ENCODE measurements around the gene CEP76. TPM values are rescaled to one million over a fixed set of nuclear protein-coding genes. Genes with fewer than 3 reads are reported as not detected.
A peak's percentile ranks its signal among the peaks of the same experiment; 100 is the strongest.

The CEP76 gene, protein sequence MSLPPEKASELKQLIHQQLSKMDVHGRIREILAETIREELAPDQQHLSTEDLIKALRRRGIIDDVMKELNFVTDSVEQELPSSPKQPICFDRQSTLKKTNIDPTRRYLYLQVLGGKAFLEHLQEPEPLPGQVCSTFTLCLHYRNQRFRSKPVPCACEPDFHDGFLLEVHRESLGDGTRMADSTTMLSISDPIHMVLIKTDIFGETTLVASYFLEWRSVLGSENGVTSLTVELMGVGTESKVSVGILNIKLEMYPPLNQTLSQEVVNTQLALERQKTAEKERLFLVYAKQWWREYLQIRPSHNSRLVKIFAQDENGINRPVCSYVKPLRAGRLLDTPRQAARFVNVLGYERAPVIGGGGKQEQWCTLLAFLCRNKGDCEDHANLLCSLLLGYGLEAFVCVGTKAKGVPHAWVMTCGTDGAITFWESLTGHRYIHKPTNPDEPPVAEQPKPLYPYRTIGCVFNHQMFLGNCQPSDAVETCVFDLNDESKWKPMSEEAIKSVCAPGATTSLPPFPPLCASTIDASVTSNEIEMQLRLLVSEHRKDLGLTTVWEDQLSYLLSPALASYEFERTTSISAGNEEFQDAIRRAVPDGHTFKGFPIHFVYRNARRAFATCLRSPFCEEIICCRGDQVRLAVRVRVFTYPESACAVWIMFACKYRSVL
- total RNA-seq = 3.7 TPM
- long read RNA-seq, partial matches to known transcripts = 0 of 6 reads
- long read RNA-seq, other reads (novel, unspliced or antisense) = 2 of 6 reads

- DNase-seq = peak; percentile 94
- Histone ChIP-seq H3K36me3 (peaks cover 25% of the 10 kb centered on the region), H3K27me3 (ENCODE audit: low read depth) (no peaks in the 10 kb centered on the region), H3K27ac (replicated peaks) (peak within 1 kb of the TSS; percentile 99), H3K9me3 (replicated peaks) (no peaks in the 10 kb centered on the region), H3K4me3 (peak within 1 kb of the TSS; percentile 88), H3K4me1 (peaks cover 53% of the 10 kb centered on the region)
- TF ChIP-seq CTCF (IDR thresholded peaks at IDR 0.05; ENCODE audit: borderline replicate concordance) = no peak
- intact Hi-C loops (cut with micrococcal nuclease) = no loop called here
Measured at GRCh38 chr18:12702221-12703095, at the start of gene CEP76, which contains the start of gene PSMG2. Gene CEP76 (minus strand): TSS chr18:12702723. CDS start chr18:12702548, 175 bp downstream. Gene PSMG2 (plus strand): TSS chr18:12703042. CDS start chr18:12703108, 66 bp downstream.

DNA sequence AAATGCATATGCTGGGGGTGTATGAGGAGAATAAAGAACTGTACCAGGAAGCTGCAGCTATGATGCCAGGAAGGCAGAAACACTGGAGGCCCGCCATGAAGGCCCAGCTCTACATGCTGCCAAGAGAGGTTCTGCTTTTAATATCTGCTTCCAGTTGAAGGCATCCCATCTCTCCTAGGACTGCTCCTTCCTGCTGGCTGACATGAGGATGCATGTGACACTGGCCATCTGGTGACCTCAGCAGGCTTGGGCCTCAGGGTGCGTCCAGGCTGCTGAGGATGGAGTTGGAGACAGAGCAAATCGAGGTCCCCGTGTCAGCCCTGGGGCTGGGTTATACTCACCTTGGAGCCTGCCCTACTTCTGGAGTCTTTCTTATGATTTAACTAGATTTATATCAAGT, 49.4 kb upstream of the CEP76 start:
- peaks cover 7% of the 10 kb centered on the region for H3K27me3 ChIP-seq (ENCODE audit: low read depth)
- no peak for TF ChIP-seq CTCF (IDR thresholded peaks at IDR 0.05; ENCODE audit: borderline replicate concordance)
- no peaks in the 10 kb centered on the region for H3K4me1 ChIP-seq
- no peak overlapping the region for H3K27ac ChIP-seq (replicated peaks)
- H3K36me3 ChIP-seq = no peaks in the 10 kb centered on the region
- no peaks in the 10 kb centered on the region for H3K9me3 ChIP-seq (replicated peaks)
- H3K4me3 ChIP-seq = no peak overlapping the region
- intact Hi-C loops (cut with micrococcal nuclease) = no loop called here
- no peak for DNase-seq

DNA sequence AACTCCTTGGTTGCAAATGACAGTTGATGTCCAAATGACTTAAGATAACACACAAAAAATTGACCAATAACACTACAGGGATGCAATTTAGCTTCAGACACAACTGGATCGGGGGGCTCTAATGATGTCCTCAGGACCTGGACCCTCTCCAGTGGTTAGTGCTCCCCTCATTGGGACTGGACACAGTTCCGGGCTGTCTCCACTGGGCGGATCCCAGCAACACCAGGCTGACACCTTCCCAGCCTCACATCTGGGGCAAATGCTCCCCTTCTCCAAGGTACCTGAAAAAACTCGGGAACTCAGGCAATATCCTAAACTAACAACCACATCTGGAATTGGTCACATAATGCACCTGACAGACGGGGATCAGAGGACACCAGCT, 49.0 kb upstream of the CEP76 start:
- intact Hi-C loops (cut with micrococcal nuclease) = no loop called here
- H3K4me1 ChIP-seq = no peaks in the 10 kb centered on the region
- no peak overlapping the region for H3K4me3 ChIP-seq
- H3K9me3 ChIP-seq (replicated peaks) = no peaks in the 10 kb centered on the region
- no peak for TF ChIP-seq CTCF (IDR thresholded peaks at IDR 0.05; ENCODE audit: borderline replicate concordance)
- no peak overlapping the region for H3K27ac ChIP-seq (replicated peaks)
- no peaks in the 10 kb centered on the region for H3K36me3 ChIP-seq
- DNase-seq = no peak
- peaks cover 7% of the 10 kb centered on the region for H3K27me3 ChIP-seq (ENCODE audit: low read depth)

GRCh38 chr18:12750715-12751502, 48.4 kb upstream of the CEP76 start:
- Histone ChIP-seq H3K36me3 (no peaks in the 10 kb centered on the region), H3K9me3 (replicated peaks) (no peaks in the 10 kb centered on the region), H3K4me3 (no peak overlapping the region), H3K4me1 (no peaks in the 10 kb centered on the region), H3K27ac (replicated peaks) (no peak overlapping the region), H3K27me3 (ENCODE audit: low read depth) (peaks cover 7% of the 10 kb centered on the region)
- intact Hi-C loops (cut with micrococcal nuclease) = no loop called here
- no peak for DNase-seq
- no peak for TF ChIP-seq CTCF (IDR thresholded peaks at IDR 0.05; ENCODE audit: borderline replicate concordance)
